GM23338 (cell line): ENCODE data around the gene NRGN.

Experiments used
- CREB1 ChIP-seq: fragments of 250-450 bp; sonication (Bioruptor Pico); IDR thresholded peaks from 2 replicates; pipeline ENCODE4 v1.5.0; 2020; ENCODE audit warnings: low read depth, mild to moderate bottlenecking, moderate library complexity
- EZH2 ChIP-seq: fragments of 200-600 bp; sonication (generic); IDR thresholded peaks from one replicate; pipeline ENCODE4 v1.8.0; 2017; ENCODE audit warnings: antibody characterized with exemption, mild to moderate bottlenecking, low read depth; ENCODE audit not compliant: unreplicated experiment
- EZH2phosphoT487 ChIP-seq: fragments of 200-600 bp; sonication (generic); IDR thresholded peaks from one replicate; pipeline ENCODE4 v1.8.1; 2018; ENCODE audit warnings: antibody characterized with exemption; ENCODE audit not compliant: unreplicated experiment
- JUNB ChIP-seq: IDR thresholded peaks from one replicate; pipeline ENCODE4 v1.6.1; 2016; ENCODE audit warnings: antibody characterized with exemption; ENCODE audit not compliant: unreplicated experiment
- POLR2AphosphoS5 ChIP-seq: IDR thresholded peaks from 2 replicates; pipeline ENCODE4 v1.6.1; 2016; ENCODE audit warnings: antibody characterized with exemption, low read depth
- REST ChIP-seq: IDR thresholded peaks from one replicate; pipeline ENCODE4 v1.6.1; 2018; ENCODE audit warnings: antibody characterized with exemption; ENCODE audit not compliant: unreplicated experiment
- STAT1 ChIP-seq: IDR thresholded peaks from one replicate; pipeline ENCODE4 v1.6.1; 2016; ENCODE audit warnings: antibody characterized with exemption; ENCODE audit not compliant: unreplicated experiment
- ZNF331 ChIP-seq: fragments of 250-450 bp; sonication (Bioruptor Pico); IDR thresholded peaks from 2 replicates; pipeline ENCODE4 v1.5.0; 2020; ENCODE audit warnings: low read depth, mild to moderate bottlenecking, moderate library complexity
- TF ChIP-seq, protein P1 (sequence below), 2 experiments: fragments of 200-600 bp in 1 of 2; sonication (generic) in 1 of 2; conservative IDR thresholded peaks; 2 replicates each; pipeline versions ENCODE4 v1.5.1 to v1.6.1; 2016 to 2017; ENCODE audit warnings: antibody characterized with exemption in 2 of 2, low read depth in 2 of 2, mild to moderate bottlenecking in 2 of 2, moderate library complexity in 1 of 2
- TF ChIP-seq, protein P2 (sequence below): fragments of 250-450 bp; sonication (Bioruptor Pico); IDR thresholded peaks from 2 replicates; pipeline ENCODE4 v1.5.0; 2020; ENCODE audit warnings: mild to moderate bottlenecking, moderate library complexity

- TF ChIP-seq POLR2AphosphoS5 (no peak), CREB1 (CRISPR knock-in tag) (no peak), JUNB (no peak), EZH2phosphoT487 (no peak), REST (no peak), EZH2 (peak; percentile 76), STAT1 (no peak), ZNF331 (CRISPR knock-in tag) (no peak)
- TF ChIP-seq, protein P1, sequence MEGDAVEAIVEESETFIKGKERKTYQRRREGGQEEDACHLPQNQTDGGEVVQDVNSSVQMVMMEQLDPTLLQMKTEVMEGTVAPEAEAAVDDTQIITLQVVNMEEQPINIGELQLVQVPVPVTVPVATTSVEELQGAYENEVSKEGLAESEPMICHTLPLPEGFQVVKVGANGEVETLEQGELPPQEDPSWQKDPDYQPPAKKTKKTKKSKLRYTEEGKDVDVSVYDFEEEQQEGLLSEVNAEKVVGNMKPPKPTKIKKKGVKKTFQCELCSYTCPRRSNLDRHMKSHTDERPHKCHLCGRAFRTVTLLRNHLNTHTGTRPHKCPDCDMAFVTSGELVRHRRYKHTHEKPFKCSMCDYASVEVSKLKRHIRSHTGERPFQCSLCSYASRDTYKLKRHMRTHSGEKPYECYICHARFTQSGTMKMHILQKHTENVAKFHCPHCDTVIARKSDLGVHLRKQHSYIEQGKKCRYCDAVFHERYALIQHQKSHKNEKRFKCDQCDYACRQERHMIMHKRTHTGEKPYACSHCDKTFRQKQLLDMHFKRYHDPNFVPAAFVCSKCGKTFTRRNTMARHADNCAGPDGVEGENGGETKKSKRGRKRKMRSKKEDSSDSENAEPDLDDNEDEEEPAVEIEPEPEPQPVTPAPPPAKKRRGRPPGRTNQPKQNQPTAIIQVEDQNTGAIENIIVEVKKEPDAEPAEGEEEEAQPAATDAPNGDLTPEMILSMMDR (conservative IDR thresholded peaks at IDR 0.05; ENCODE audit: low read depth in 2 of 2), result no peak
- TF ChIP-seq, protein P2, sequence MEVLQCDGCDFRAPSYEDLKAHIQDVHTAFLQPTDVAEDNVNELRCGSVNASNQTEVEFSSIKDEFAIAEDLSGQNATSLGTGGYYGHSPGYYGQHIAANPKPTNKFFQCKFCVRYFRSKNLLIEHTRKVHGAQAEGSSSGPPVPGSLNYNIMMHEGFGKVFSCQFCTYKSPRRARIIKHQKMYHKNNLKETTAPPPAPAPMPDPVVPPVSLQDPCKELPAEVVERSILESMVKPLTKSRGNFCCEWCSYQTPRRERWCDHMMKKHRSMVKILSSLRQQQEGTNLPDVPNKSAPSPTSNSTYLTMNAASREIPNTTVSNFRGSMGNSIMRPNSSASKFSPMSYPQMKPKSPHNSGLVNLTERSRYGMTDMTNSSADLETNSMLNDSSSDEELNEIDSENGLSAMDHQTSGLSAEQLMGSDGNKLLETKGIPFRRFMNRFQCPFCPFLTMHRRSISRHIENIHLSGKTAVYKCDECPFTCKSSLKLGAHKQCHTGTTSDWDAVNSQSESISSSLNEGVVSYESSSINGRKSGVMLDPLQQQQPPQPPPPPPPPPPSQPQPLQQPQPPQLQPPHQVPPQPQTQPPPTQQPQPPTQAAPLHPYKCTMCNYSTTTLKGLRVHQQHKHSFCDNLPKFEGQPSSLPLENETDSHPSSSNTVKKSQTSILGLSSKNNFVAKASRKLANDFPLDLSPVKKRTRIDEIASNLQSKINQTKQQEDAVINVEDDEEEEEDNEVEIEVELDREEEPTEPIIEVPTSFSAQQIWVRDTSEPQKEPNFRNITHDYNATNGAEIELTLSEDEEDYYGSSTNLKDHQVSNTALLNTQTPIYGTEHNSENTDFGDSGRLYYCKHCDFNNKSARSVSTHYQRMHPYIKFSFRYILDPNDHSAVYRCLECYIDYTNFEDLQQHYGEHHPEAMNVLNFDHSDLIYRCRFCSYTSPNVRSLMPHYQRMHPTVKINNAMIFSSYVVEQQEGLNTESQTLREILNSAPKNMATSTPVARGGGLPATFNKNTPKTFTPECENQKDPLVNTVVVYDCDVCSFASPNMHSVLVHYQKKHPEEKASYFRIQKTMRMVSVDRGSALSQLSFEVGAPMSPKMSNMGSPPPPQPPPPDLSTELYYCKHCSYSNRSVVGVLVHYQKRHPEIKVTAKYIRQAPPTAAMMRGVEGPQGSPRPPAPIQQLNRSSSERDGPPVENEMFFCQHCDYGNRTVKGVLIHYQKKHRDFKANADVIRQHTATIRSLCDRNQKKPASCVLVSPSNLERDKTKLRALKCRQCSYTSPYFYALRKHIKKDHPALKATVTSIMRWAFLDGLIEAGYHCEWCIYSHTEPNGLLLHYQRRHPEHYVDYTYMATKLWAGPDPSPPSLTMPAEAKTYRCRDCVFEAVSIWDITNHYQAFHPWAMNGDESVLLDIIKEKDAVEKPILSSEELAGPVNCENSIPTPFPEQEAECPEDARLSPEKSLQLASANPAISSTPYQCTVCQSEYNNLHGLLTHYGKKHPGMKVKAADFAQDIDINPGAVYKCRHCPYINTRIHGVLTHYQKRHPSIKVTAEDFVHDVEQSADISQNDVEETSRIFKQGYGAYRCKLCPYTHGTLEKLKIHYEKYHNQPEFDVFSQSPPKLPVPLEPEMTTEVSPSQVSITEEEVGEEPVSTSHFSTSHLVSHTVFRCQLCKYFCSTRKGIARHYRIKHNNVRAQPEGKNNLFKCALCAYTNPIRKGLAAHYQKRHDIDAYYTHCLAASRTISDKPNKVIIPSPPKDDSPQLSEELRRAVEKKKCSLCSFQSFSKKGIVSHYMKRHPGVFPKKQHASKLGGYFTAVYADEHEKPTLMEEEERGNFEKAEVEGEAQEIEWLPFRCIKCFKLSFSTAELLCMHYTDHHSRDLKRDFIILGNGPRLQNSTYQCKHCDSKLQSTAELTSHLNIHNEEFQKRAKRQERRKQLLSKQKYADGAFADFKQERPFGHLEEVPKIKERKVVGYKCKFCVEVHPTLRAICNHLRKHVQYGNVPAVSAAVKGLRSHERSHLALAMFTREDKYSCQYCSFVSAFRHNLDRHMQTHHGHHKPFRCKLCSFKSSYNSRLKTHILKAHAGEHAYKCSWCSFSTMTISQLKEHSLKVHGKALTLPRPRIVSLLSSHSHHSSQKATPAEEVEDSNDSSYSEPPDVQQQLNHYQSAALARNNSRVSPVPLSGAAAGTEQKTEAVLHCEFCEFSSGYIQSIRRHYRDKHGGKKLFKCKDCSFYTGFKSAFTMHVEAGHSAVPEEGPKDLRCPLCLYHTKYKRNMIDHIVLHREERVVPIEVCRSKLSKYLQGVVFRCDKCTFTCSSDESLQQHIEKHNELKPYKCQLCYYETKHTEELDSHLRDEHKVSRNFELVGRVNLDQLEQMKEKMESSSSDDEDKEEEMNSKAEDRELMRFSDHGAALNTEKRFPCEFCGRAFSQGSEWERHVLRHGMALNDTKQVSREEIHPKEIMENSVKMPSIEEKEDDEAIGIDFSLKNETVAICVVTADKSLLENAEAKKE (CRISPR knock-in tag), result no peak
These were observed 12.8 kb downstream of the NRGN start for GRCh38 chr11:124752471-124753102.
